Measurements from ENCODE around the gene NR2F6. TPM values are rescaled to one million over a fixed set of nuclear protein-coding genes. Genes with fewer than 3 reads are reported as not detected.
A peak's percentile ranks its signal among the peaks of the same experiment; 100 is the strongest.
"Not testable (repeated sequence)": the region's sequence is repeated elsewhere in the genome, so short reads cannot be mapped to it uniquely, and the experiment has no call there.

The NR2F6 gene
- total RNA-seq, 1 donor from 2014 or later: 89.4 TPM

DNA sequence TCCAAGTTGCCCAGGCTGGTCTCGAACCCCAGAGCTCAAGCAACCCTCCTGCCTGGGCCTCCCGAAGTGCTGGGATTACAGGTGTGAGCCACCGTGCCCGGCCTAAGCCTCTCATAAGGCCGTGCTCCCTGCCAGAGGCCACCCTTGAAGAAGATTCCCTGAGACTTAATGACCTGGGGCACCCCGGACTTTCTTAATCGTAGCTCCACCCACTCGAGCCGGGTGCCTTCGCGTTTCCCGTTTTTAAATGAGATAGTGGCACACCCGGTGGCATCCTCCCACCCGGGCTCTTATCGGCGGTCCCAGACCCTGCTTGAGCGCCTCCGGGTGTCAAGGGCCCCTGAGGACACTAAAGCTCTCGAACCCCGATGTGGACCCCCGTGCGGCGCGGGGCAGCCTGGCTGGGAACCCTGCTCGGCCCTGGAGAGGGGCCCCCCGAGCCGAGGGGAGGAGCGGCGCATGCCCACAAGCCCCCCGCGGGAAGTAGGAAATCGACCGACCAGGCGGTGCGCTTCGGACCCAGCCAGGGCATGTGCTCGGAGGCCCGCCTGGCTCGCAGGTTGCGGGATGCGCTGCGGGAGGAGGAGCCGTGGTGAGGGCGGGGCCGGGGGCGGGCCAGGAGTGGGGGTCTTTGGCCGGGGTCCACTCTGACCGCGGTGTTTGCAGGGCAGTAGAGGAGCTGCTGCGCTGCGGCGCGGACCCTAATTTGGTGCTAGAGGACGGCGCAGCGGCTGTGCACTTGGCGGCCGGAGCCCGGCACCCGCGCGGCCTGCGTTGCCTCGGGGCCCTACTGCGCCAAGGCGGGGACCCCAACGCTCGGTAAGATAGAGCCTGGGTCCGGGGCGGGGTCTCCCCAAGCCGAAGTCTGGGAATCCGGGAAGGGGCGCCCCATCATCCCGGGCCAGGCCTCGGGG lies 35.9 kb upstream of the NR2F6 start, which contains the start of gene ANKLE1:
ANKLE1 (plus strand) TSS at position 511 of the 914 bp plus-strand sequence; CDS start at position 531, 20 bp downstream.
- TF ChIP-seq, protein P1, sequence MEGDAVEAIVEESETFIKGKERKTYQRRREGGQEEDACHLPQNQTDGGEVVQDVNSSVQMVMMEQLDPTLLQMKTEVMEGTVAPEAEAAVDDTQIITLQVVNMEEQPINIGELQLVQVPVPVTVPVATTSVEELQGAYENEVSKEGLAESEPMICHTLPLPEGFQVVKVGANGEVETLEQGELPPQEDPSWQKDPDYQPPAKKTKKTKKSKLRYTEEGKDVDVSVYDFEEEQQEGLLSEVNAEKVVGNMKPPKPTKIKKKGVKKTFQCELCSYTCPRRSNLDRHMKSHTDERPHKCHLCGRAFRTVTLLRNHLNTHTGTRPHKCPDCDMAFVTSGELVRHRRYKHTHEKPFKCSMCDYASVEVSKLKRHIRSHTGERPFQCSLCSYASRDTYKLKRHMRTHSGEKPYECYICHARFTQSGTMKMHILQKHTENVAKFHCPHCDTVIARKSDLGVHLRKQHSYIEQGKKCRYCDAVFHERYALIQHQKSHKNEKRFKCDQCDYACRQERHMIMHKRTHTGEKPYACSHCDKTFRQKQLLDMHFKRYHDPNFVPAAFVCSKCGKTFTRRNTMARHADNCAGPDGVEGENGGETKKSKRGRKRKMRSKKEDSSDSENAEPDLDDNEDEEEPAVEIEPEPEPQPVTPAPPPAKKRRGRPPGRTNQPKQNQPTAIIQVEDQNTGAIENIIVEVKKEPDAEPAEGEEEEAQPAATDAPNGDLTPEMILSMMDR (IDR thresholded peaks at IDR 0.05; ENCODE audit: insufficient read depth, low read length, poor library complexity, severe bottlenecking): no peak
- no peaks in the 10 kb centered on the region for H3K27me3 ChIP-seq (ENCODE audit: control insufficient read depth, insufficient read depth, low read length)
- no peak for DNase-seq (ENCODE audit: low read depth)

DNA sequence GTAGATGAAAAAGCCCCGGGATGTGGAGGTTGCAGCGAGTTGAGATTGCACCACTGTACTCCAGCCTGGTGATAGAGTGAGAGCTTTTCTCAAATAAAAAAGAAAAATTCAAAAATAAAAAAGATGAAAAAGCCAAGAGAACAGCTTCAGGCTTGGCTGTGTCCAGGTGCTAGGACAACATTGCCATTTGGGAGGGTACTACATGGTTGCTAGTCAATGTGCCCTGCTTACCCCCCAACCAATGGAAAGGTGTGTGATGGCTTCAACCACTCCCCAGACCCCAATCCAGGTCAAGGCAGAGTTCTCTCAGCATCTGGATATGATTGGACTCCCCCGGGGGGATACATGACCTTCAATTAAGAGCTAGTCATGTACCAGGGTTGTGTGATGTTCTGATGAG lies 33.7 kb upstream of the NR2F6 start:
- Histone ChIP-seq H3K4me3 (ENCODE audit: low read depth, low read length) (no peak overlapping the region), H3K36me3 (ENCODE audit: control insufficient read depth, insufficient read depth, low read length) (peaks cover 5% of the 10 kb centered on the region)
- TF ChIP-seq, protein P1 (IDR thresholded peaks at IDR 0.05; ENCODE audit: insufficient read depth, low read length, poor library complexity, severe bottlenecking): no peak

More for the DNA sequence above, 35.9 kb upstream of the NR2F6 start, which contains the start of gene ANKLE1:
- Histone ChIP-seq H3K36me3 (ENCODE audit: control insufficient read depth, insufficient read depth, low read length) (peaks cover 1% of the 10 kb centered on the region), H3K4me3 (ENCODE audit: low read depth, low read length) (peak within 1 kb of the TSS; percentile 34)

DNA sequence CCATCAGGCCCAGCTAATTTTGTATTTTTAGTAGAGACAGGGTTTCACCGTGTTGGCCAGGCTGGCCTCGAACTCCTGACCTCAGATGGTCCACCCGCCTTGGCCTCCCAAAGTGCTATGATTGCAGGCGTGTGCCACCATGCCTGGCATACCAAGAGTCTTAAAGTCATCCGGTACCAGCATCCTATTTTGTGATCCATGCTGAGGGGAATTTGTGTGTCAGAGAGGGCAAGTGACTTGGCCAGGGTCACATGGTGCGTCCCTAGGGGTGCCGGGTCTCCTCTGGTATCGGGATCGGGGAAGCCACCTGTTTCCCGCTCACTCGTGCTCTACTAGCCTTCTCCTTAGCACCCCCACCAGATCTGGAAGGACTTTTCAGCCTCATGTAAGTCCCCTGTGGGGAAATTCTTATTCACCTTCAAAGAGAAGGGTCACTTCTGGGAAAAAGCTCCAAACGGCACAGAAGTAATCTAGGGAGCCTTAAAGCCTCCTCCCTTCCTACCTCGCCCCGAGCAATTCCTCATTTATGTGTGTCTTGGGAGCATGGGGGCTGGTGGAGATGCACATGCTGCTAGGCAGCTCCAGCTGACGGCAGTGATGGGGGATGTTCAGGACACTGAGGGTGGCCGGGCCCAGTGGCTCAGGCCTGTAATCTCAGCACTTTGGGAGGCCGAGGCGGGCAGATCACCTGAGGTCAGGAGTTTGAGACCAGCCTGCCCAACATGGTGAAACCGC lies 29.9 kb upstream of the NR2F6 start:
- Histone ChIP-seq H3K36me3 (ENCODE audit: control insufficient read depth, insufficient read depth, low read length) (peaks cover 7% of the 10 kb centered on the region), H3K4me3 (ENCODE audit: low read depth, low read length) (no peak overlapping the region), H3K27me3 (ENCODE audit: control insufficient read depth, insufficient read depth, low read length) (no peaks in the 10 kb centered on the region)
- TF ChIP-seq, protein P1 (IDR thresholded peaks at IDR 0.05; ENCODE audit: insufficient read depth, low read length, poor library complexity, severe bottlenecking): no peak
- no peak for DNase-seq (ENCODE audit: low read depth)

More for the DNA sequence above, 33.7 kb upstream of the NR2F6 start:
- H3K27me3 ChIP-seq (ENCODE audit: control insufficient read depth, insufficient read depth, low read length): no peaks in the 10 kb centered on the region
- DNase-seq (ENCODE audit: low read depth): no peak

DNA sequence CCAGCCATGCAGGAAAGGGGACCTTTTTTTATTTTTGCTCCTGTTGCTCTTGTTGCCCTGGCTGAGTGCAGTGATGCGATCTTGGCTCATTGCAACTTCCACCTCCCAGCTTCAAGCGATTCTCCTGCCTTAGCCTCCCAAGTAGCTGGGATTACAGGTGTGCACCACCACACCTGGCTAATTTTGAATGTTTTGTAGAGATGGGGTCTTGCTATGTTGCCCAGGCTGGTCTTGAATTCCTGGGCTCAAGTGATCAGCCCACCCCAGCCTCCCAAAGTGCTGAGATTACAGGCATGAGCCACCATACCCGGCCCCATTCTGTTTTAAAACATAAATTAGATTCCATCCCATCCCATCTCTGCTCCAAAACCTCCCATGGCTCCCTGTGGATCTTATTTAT lies 29.2 kb upstream of the NR2F6 start:
- not testable (repeated sequence) for H3K27me3 ChIP-seq (ENCODE audit: control insufficient read depth, insufficient read depth, low read length); H3K4me3 ChIP-seq (ENCODE audit: low read depth, low read length); H3K36me3 ChIP-seq (ENCODE audit: control insufficient read depth, insufficient read depth, low read length); DNase-seq (ENCODE audit: low read depth)

DNA sequence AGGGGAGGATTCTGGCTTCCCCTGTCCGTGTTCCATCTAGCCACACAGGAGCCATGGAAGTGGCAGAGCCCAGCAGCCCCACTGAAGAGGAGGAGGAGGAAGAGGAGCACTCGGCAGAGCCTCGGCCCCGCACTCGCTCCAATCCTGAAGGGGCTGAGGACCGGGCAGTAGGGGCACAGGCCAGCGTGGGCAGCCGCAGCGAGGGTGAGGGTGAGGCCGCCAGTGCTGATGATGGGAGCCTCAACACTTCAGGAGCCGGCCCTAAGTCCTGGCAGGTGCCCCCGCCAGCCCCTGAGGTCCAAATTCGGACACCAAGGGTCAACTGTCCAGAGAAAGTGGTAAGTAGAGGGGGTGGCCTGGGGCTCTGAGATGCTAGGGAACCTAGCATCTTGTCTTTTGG lies 23.0 kb upstream of the NR2F6 start:
- Histone ChIP-seq H3K4me3 (ENCODE audit: low read depth, low read length) (no peak overlapping the region), H3K36me3 (ENCODE audit: control insufficient read depth, insufficient read depth, low read length) (peaks cover 5% of the 10 kb centered on the region), H3K27me3 (ENCODE audit: control insufficient read depth, insufficient read depth, low read length) (no peaks in the 10 kb centered on the region)
- TF ChIP-seq, protein P1 (IDR thresholded peaks at IDR 0.05; ENCODE audit: insufficient read depth, low read length, poor library complexity, severe bottlenecking): no peak
- DNase-seq (ENCODE audit: low read depth): no peak

Data from kidney epithelial cell (primary cell).